ENCODE measurements around the gene ATP9A. TPM values are rescaled to one million over a fixed set of nuclear protein-coding genes. Genes with fewer than 3 reads are reported as not detected.

ATP9A gene
- total RNA-seq, 1 experiment from 2014 or later, result 16.8 TPM

- no peak for DNase-seq (ENCODE audit: low read depth, low spot score)
- peak overlapping the region; percentile 12; the same call in 1 of the 2 replicates for H3K9ac ChIP-seq (ENCODE audit: low read length)
- POLR2A ChIA-PET, result interaction anchor here (2.7 kb wide), 1 partner anchor 10 kb away, joined by 15 read pairs; no protein-coding TSS in a partner anchor
- intact Hi-C loops (cut with micrococcal nuclease), result no loop called here
- peaks cover 36 to 65% of the 10 kb centered on the region in 2 experiments for H3K4me1 ChIP-seq (ENCODE audit: control insufficient read depth in 1 of 2, insufficient read depth in 2 of 2, low read length in 2 of 2)
- H3K27ac ChIP-seq (ENCODE audit: low read depth, low read length), result 0 out of 2 replicates have a peak overlapping the region, but pooled peaks have one; percentile 19
- no peaks in the 10 kb centered on the region for H3K36me3 ChIP-seq (ENCODE audit: control insufficient read depth in 1 of 2, insufficient read depth in 2 of 2, low read length in 2 of 2)
- no peaks in the 10 kb centered on the region for H3K9me3 ChIP-seq (ENCODE audit: control insufficient read depth in 1 of 2, insufficient read depth in 1 of 2, low read depth in 1 of 2, low read length in 2 of 2)
- BruUV-seq (replicated peaks), result no TSS peak
- H3K4me3 ChIP-seq (replicated peaks in 1 of 2; ENCODE audit: low read depth in 1 of 2, low read length in 2 of 2), result no peak overlapping the region
- ATAC-seq, result peak; percentile 39; the same call in 1 of the 2 replicates
- CTCF ChIA-PET, result interaction anchor here (0.7 kb wide), 1 partner anchor 277 kb away, joined by 5 read pairs; no protein-coding TSS in a partner anchor
- H3K9me2 ChIP-seq (ENCODE audit: insufficient read depth), result no peaks in the 10 kb centered on the region
- TF ChIP-seq EGR1 (IDR thresholded peaks at IDR 0.05; ENCODE audit: low read depth) (no peak), RAD21 (IDR thresholded peaks at IDR 0.05; ENCODE audit: low read depth) (no peak)
- RAD21 ChIA-PET (ENCODE audit: low non-redundant PET in 1 of 2, low total read pairs in 2 of 2, uncharacterized antibody in 2 of 2, unreplicated experiment in 2 of 2), result no interaction called here
- H2AFZ ChIP-seq (ENCODE audit: low read depth, low read length, poor library complexity, severe bottlenecking), result no peak overlapping the region
- H3K27me3 ChIP-seq (ENCODE audit: insufficient read depth, low read length), result no peaks in the 10 kb centered on the region
- no peaks in the 10 kb centered on the region for H3K79me2 ChIP-seq (ENCODE audit: insufficient read depth, low read length)
- H3K4me2 ChIP-seq (ENCODE audit: low read length), result peak overlapping the region; percentile 38
- H4K20me1 ChIP-seq (ENCODE audit: insufficient read depth), result no peaks in the 10 kb centered on the region
These were observed 8.2 kb downstream of the ATP9A start for GRCh38 chr20:51759769-51760510.

GRCh38 chr20:51758978-51759544 is 9.1 kb downstream of the ATP9A start:
- CTCF ChIA-PET, result interaction anchor here (0.7 kb wide), 1 partner anchor 278 kb away, joined by 5 read pairs; no protein-coding TSS in a partner anchor
- RAD21 ChIA-PET (ENCODE audit: low non-redundant PET in 1 of 2, low total read pairs in 2 of 2, uncharacterized antibody in 2 of 2, unreplicated experiment in 2 of 2), result no interaction called here
- Histone ChIP-seq H3K4me1 (ENCODE audit: control insufficient read depth in 1 of 2, insufficient read depth in 2 of 2, low read length in 2 of 2) (peaks cover 35 to 62% of the 10 kb centered on the region in 2 experiments), H3K9me3 (ENCODE audit: control insufficient read depth in 1 of 2, insufficient read depth in 1 of 2, low read depth in 1 of 2, low read length in 2 of 2) (no peaks in the 10 kb centered on the region), H3K9me2 (ENCODE audit: insufficient read depth) (no peaks in the 10 kb centered on the region), H4K20me1 (ENCODE audit: insufficient read depth) (no peaks in the 10 kb centered on the region), H3K27me3 (ENCODE audit: insufficient read depth, low read length) (no peaks in the 10 kb centered on the region), H3K4me2 (ENCODE audit: low read length) (peak overlapping the region; percentile 45), H3K4me3 (replicated peaks in 1 of 2; ENCODE audit: low read depth in 1 of 2, low read length in 2 of 2) (no peak overlapping the region), H3K36me3 (ENCODE audit: control insufficient read depth in 1 of 2, insufficient read depth in 2 of 2, low read length in 2 of 2) (no peaks in the 10 kb centered on the region), H3K27ac (ENCODE audit: low read depth, low read length) (no peak overlapping the region), H3K79me2 (ENCODE audit: insufficient read depth, low read length) (peaks cover 5% of the 10 kb centered on the region; the same call in 1 of the 2 replicates), H3K9ac (ENCODE audit: low read length) (no peak overlapping the region), H2AFZ (ENCODE audit: low read depth, low read length, poor library complexity, severe bottlenecking) (no peak overlapping the region)
- DNase-seq (ENCODE audit: low read depth, low spot score) (no peak), ATAC-seq (peak; percentile 35; the same call in 1 of the 2 replicates)
- POLR2A ChIA-PET, result interaction anchor here (2.7 kb wide), 1 partner anchor 9 kb away, joined by 15 read pairs; no protein-coding TSS in a partner anchor
- intact Hi-C loops (cut with micrococcal nuclease), result no loop called here
- BruUV-seq (replicated peaks), result no TSS peak
- no peak for TF ChIP-seq FOSL1 (IDR thresholded peaks at IDR 0.05; ENCODE audit: low read depth)
- TF ChIP-seq SP1 (IDR thresholded peaks at IDR 0.05; ENCODE audit: low read depth), result no peak
- TF ChIP-seq SRF (IDR thresholded peaks at IDR 0.05; ENCODE audit: low read depth), result no peak
- no peak for TF ChIP-seq YY1 (IDR thresholded peaks at IDR 0.05; ENCODE audit: extremely low read depth, insufficient replicate concordance, low read depth, low read length)
- no peak for TF ChIP-seq POLR2A (IDR thresholded peaks at IDR 0.05; ENCODE audit: borderline replicate concordance, extremely low read depth, insufficient read depth, insufficient read length)
- TF ChIP-seq CTCF (IDR thresholded peaks at IDR 0.05 in 2 of 3, conservative IDR thresholded peaks at IDR 0.05 in 1 of 3; ENCODE audit: borderline replicate concordance in 1 of 3, insufficient read depth in 1 of 3, low read depth in 2 of 3, low read length in 2 of 3), result no peak
- no peak for TF ChIP-seq EZH2 (IDR thresholded peaks at IDR 0.05)
- TF ChIP-seq TCF7L2 (IDR thresholded peaks at IDR 0.05; ENCODE audit: borderline replicate concordance, extremely low read depth, insufficient read depth, insufficient read length), result no peak
- no peak for TF ChIP-seq POLR2AphosphoS5 (IDR thresholded peaks at IDR 0.05; ENCODE audit: low read depth, low read length)
- no peak for TF ChIP-seq RAD21 (IDR thresholded peaks at IDR 0.05; ENCODE audit: low read depth)
- no peak for TF ChIP-seq ZFX (IDR thresholded peaks at IDR 0.05)
- TF ChIP-seq EGR1 (IDR thresholded peaks at IDR 0.05; ENCODE audit: low read depth), result no peak
- TF ChIP-seq CBX3 (IDR thresholded peaks at IDR 0.05; ENCODE audit: low read depth), result no peak
- no peak for TF ChIP-seq CEBPB (IDR thresholded peaks at IDR 0.05; ENCODE audit: low read depth)
- no peak for TF ChIP-seq EZH2phosphoT487 (IDR thresholded peaks at IDR 0.05; ENCODE audit: borderline replicate concordance)
- no peak for TF ChIP-seq JUND (IDR thresholded peaks at IDR 0.05)
- no peak for TF ChIP-seq MAX (IDR thresholded peaks at IDR 0.05)

Data from HCT116 (cell line).